Measurements from ENCODE around the gene CORO7.

CORO7 gene

GRCh38 chr16:4381935-4382794, 34.2 kb downstream of the CORO7 start:
- H3K9me3 ChIP-seq (ENCODE audit: control insufficient read depth, insufficient read depth, low read depth, low read length): no peaks in the 10 kb centered on the region
- peaks cover 28% of the 10 kb centered on the region for H3K4me1 ChIP-seq (ENCODE audit: control insufficient read depth, insufficient read depth, low read length)
- H3K36me3 ChIP-seq (ENCODE audit: control insufficient read depth, insufficient read depth, low read length): peaks cover 13% of the 10 kb centered on the region
- H3K27me3 ChIP-seq (ENCODE audit: control insufficient read depth, insufficient read depth, low read length): no peaks in the 10 kb centered on the region
- H3K9ac ChIP-seq (ENCODE audit: low read length): no peak overlapping the region
- H3K27ac ChIP-seq (ENCODE audit: low read depth, low read length): no peak overlapping the region
- H3K4me3 ChIP-seq (ENCODE audit: low read depth, low read length): no peak overlapping the region

- no peak overlapping the region for H3K4me3 ChIP-seq (ENCODE audit: low read depth, low read length)
- H3K36me3 ChIP-seq (ENCODE audit: control insufficient read depth, insufficient read depth, low read length): peaks cover 13% of the 10 kb centered on the region
These were observed 35.1 kb downstream of the CORO7 start for GRCh38 chr16:4381072-4381934.

GRCh38 chr16:4380119-4381063, 36.0 kb downstream of the CORO7 start:
- Histone ChIP-seq H3K27ac (ENCODE audit: low read depth, low read length) (no peak overlapping the region), H3K27me3 (ENCODE audit: control insufficient read depth, insufficient read depth, low read length) (no peaks in the 10 kb centered on the region), H3K4me3 (ENCODE audit: low read depth, low read length) (no peak overlapping the region), H3K4me1 (ENCODE audit: control insufficient read depth, insufficient read depth, low read length) (peaks cover 41% of the 10 kb centered on the region), H3K9me3 (ENCODE audit: control insufficient read depth, insufficient read depth, low read depth, low read length) (no peaks in the 10 kb centered on the region), H3K9ac (ENCODE audit: low read length) (peak overlapping the region; percentile 24), H3K36me3 (ENCODE audit: control insufficient read depth, insufficient read depth, low read length) (peaks cover 13% of the 10 kb centered on the region)

More at GRCh38 chr16:4381072-4381934, 35.1 kb downstream of the CORO7 start:
- Histone ChIP-seq H3K9ac (ENCODE audit: low read length) (no peak overlapping the region), H3K27me3 (ENCODE audit: control insufficient read depth, insufficient read depth, low read length) (no peaks in the 10 kb centered on the region), H3K27ac (ENCODE audit: low read depth, low read length) (no peak overlapping the region), H3K9me3 (ENCODE audit: control insufficient read depth, insufficient read depth, low read depth, low read length) (no peaks in the 10 kb centered on the region), H3K4me1 (ENCODE audit: control insufficient read depth, insufficient read depth, low read length) (peaks cover 34% of the 10 kb centered on the region)

DNA sequence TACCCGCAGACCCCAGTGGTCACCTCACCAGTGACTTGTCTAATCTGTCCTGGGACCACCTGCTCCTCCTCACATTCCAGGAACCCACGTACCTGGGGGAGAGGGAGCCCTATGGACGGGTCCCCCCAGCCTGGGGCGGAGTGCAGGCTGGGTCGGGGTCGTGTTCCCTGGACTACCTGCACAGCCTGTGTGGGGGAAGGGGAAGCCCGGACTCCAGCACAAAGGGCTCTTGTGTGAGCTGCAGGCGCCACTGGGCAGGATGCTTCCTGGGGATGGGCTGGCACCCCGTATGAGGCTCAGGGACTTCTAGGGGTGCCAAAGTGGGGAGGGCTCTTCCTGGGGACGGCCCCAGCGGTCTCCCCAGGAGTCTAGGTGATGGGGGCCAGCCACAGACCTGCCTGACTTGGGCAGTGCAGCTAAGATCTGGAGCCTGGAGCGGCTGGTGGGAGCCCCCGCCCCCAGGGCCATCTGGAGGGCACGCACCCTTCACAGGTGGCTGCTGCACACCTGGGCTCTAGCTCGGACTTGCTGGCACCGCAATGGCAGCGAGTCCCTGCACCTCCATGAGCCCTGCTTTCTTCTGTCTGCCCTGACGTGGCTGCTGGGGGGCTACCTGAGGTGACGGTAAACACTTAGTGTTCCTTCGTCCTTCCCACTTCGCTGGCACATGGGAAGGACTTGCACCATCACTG, 37.3 kb downstream of the CORO7 start:
- Histone ChIP-seq H3K9ac (ENCODE audit: low read length) (no peak overlapping the region), H3K27ac (ENCODE audit: low read depth, low read length) (no peak overlapping the region), H3K36me3 (ENCODE audit: control insufficient read depth, insufficient read depth, low read length) (peaks cover 13% of the 10 kb centered on the region), H3K4me1 (ENCODE audit: control insufficient read depth, insufficient read depth, low read length) (peaks cover 52% of the 10 kb centered on the region), H3K27me3 (ENCODE audit: control insufficient read depth, insufficient read depth, low read length) (no peaks in the 10 kb centered on the region), H3K4me3 (ENCODE audit: low read depth, low read length) (no peak overlapping the region), H3K9me3 (ENCODE audit: control insufficient read depth, insufficient read depth, low read depth, low read length) (no peaks in the 10 kb centered on the region)

DNA sequence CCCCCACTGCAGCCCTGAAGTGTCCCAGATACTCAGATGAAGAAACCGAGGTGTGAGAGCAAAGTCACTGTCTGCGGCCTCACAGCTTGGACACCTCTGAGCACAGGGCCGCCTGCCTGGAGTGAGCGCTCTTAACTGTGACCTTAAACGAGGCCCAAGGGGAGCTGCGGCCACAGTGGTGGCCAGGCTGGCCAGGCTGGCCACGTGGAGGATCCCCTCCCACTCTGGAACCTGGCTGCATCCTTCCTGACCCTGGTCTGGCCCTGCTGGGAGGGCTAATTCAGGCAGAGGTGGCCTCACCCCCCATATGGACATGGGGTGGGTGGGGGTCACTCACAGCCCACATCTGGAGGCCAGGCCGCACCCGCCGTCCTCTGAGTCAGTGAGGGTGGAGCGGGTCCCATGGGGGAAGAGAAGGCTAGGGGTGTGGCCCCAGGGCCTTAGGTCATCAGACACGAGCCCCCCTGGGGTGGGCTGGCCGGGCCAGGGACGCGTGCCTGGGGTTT, 38.2 kb downstream of the CORO7 start:
- Histone ChIP-seq H3K27me3 (ENCODE audit: control insufficient read depth, insufficient read depth, low read length) (no peaks in the 10 kb centered on the region), H3K9ac (ENCODE audit: low read length) (no peak overlapping the region), H3K4me3 (ENCODE audit: low read depth, low read length) (no peak overlapping the region), H3K4me1 (ENCODE audit: control insufficient read depth, insufficient read depth, low read length) (peaks cover 60% of the 10 kb centered on the region), H3K36me3 (ENCODE audit: control insufficient read depth, insufficient read depth, low read length) (peaks cover 13% of the 10 kb centered on the region), H3K9me3 (ENCODE audit: control insufficient read depth, insufficient read depth, low read depth, low read length) (no peaks in the 10 kb centered on the region), H3K27ac (ENCODE audit: low read depth, low read length) (no peak overlapping the region)

DNA sequence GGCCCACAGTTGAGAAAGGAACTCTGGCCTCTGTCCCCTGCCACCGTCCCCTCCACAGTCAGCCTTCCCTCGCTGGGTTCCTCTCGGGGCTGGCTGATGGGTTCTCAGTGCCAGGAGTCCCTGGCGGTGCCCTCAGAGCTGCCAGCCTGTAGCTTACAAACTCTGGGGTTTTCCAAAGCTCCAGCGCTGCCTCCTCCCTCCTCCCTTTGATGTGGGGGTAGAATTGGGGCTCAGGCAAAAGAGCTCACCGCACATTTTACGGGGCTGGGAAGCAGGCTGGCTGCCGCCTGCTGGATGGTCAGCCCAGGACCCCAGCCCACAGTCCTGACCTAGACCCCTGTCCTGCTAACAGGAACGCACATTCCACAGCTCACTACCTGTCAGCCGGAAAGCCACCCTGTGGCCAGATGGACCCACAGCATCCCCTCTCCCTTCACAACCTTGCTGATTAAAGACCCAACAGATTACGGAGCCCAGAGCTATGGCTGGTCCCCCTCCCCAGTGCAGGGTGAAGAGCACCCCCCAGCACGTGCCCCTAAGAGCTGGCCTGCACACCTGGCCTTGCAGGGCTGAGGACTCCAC, 38.7 kb downstream of the CORO7 start:
- no peak overlapping the region for H3K27ac ChIP-seq (ENCODE audit: low read depth, low read length)
- peaks cover 10% of the 10 kb centered on the region for H3K36me3 ChIP-seq (ENCODE audit: control insufficient read depth, insufficient read depth, low read length)
- H3K27me3 ChIP-seq (ENCODE audit: control insufficient read depth, insufficient read depth, low read length): no peaks in the 10 kb centered on the region
- no peaks in the 10 kb centered on the region for H3K9me3 ChIP-seq (ENCODE audit: control insufficient read depth, insufficient read depth, low read depth, low read length)
- no peak overlapping the region for H3K9ac ChIP-seq (ENCODE audit: low read length)
- H3K4me1 ChIP-seq (ENCODE audit: control insufficient read depth, insufficient read depth, low read length): peaks cover 66% of the 10 kb centered on the region
- no peak overlapping the region for H3K4me3 ChIP-seq (ENCODE audit: low read depth, low read length)

DNA sequence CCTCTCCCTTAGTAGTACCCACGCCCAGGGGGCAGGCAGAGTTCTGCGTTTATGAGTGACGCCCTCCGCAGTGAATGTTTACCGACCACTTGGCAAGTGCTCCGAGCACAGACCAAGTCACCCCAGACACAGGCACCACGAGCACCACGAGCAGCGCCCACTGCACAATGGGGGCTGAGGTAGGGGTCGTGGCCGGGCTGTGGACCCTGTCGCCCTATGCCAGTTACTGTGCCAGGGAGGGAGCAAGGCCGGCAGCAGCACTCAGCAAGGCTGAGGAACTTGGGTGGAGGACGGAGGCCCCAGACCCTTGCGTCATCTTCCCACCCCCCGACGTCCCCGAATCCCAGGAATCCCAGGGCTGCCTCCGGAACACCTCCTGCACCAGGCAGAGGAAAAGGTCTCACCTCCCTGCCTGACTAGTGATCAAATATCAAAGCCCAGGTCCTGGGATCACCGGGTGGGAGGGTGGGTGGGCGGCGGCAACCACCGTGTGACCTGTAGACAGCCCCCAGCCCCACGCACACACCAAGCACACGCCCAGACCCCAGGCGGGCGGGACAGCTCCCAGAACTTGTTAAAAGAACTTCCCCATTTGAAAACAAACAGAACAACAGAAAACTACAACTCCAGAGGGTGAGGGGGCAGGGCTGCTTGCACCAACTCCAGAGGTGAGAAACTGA, 39.4 kb downstream of the CORO7 start:
- H3K9me3 ChIP-seq (ENCODE audit: control insufficient read depth, insufficient read depth, low read depth, low read length): no peaks in the 10 kb centered on the region
- peak overlapping the region; percentile 38 for H3K9ac ChIP-seq (ENCODE audit: low read length)
- H3K4me1 ChIP-seq (ENCODE audit: control insufficient read depth, insufficient read depth, low read length): peaks cover 69% of the 10 kb centered on the region
- H3K27ac ChIP-seq (ENCODE audit: low read depth, low read length): peak overlapping the region; percentile 31; the same call in 1 of the 2 replicates
- H3K36me3 ChIP-seq (ENCODE audit: control insufficient read depth, insufficient read depth, low read length): peaks cover 7% of the 10 kb centered on the region
- no peak overlapping the region for H3K4me3 ChIP-seq (ENCODE audit: low read depth, low read length)
- H3K27me3 ChIP-seq (ENCODE audit: control insufficient read depth, insufficient read depth, low read length): no peaks in the 10 kb centered on the region

DNA sequence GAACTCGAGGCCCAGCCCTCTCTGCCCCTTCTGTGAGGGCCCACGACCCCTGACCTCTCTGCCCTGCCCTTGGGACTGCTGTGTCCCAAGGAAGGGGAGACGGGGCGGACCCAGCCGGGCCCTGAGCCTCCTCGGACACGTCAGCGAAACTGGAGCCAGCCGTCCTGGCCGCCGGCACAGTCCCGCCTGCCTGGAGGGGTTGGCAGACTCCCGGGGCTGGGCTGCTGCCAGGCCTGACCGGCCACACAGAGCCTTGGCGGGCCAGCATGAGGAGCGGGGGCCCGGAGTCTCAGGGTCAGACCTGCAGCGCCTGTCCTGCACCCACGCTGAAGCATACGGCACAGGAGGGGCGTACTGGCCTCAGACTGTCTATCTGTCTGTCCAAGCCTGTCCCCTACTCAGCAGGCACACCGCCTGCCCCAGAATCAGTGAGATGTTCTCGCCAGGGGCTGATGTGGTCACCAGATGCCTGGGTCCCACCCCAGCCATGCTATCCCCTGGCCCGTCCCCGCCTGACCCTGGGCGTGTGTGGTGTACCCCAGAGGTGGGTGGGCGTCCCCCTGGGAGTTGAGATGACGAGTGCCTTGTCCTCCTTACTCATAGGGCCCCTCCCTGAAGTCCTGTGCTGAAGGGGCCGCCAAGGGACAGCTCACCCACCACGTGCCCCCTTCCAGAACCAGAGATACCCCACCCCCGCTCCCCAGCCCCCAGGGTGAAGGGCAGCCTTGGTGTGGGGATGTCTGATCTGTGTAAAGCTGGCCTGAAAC, 40.1 kb downstream of the CORO7 start:
- H3K9ac ChIP-seq (ENCODE audit: low read length): peak overlapping the region; percentile 38
- H3K36me3 ChIP-seq (ENCODE audit: control insufficient read depth, insufficient read depth, low read length): peaks cover 5% of the 10 kb centered on the region; the same call in 1 of the 2 replicates
- H3K4me3 ChIP-seq (ENCODE audit: low read depth, low read length): no peak overlapping the region
- no peaks in the 10 kb centered on the region for H3K9me3 ChIP-seq (ENCODE audit: control insufficient read depth, insufficient read depth, low read depth, low read length)
- peaks cover 71% of the 10 kb centered on the region for H3K4me1 ChIP-seq (ENCODE audit: control insufficient read depth, insufficient read depth, low read length)
- no peaks in the 10 kb centered on the region for H3K27me3 ChIP-seq (ENCODE audit: control insufficient read depth, insufficient read depth, low read length)
- peak overlapping the region; percentile 31; the same call in 1 of the 2 replicates for H3K27ac ChIP-seq (ENCODE audit: low read depth, low read length)

DNA sequence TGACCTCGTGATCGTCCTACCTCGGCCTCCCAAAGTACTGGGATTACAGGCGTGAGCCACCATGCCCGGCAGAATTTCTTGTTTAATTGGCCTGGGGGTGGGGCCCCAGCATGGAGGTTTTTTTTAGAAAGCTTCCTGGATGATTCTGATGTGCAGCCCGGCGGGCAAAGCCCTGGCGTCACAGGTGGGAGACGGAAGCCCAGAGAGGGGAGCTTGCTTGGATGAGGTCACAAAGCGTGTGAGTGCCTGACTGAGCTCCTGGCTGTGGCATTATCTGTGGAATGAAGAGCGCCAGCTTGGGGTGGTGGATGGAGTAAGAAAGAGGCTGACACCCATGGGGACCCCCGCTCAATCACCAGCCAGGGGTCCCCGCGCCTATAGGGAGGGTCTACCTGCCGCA, 40.7 kb downstream of the CORO7 start:
- Histone ChIP-seq H3K27me3 (ENCODE audit: control insufficient read depth, insufficient read depth, low read length) (no peaks in the 10 kb centered on the region), H3K4me3 (ENCODE audit: low read depth, low read length) (no peak overlapping the region), H3K4me1 (ENCODE audit: control insufficient read depth, insufficient read depth, low read length) (peaks cover 77% of the 10 kb centered on the region), H3K9ac (ENCODE audit: low read length) (no peak overlapping the region), H3K36me3 (ENCODE audit: control insufficient read depth, insufficient read depth, low read length) (no peaks in the 10 kb centered on the region), H3K27ac (ENCODE audit: low read depth, low read length) (no peak overlapping the region), H3K9me3 (ENCODE audit: control insufficient read depth, insufficient read depth, low read depth, low read length) (no peaks in the 10 kb centered on the region)

Data from HUES6 (cell line).